ENCODE measurements around the gene ATP4B. TPM values are rescaled to one million over a fixed set of nuclear protein-coding genes. Genes with fewer than 3 reads are reported as not detected.
A peak's percentile ranks its signal among the peaks of the same experiment; 100 is the strongest.

ATP4B gene
- total and polyA plus RNA-seq, 11 donors: not detected

DNA sequence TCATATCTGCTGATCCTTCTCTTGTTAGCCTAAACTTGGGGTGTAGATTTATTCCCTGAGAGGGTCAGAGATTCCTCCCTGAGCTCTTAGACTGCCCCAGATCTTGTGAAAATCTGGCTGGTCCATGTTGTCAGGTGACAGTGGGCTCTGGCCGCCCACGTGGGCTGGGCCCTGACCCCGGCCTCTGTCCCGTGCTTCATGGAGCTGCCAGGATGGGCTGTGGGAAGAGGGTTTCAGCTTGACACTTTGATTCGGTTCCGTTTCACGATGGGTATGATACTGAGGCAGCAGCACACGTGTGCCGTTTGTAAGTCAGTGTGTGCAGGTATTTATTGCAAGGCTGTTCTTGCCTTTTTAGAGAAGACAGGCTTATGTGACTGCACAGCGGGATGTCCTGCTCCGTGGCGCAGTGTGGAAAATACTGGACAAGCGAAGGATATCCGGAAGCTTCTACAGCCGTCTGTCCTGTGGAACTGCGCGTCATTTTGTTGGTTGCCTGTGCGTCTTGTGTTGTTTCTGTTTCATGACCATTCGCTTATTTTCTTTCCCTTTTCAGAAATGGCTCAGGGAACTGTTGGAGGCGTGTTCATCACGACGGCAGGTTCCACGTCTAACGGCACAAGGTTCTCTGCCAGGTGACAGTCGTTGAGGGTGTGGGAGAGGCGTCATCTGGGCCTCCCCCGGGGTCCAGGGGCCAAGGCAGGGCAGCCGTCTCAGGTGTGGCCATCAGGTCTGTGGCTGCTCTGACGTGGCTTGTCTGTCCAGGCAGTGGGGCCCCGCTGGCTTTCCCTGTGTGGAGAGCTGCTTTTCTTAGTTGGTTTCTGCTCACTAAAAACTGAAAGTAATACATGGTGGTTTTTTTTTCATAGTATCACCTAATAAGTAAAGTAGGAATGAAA is 20.5 kb downstream of the ATP4B start:
- TF ChIP-seq, protein P1, sequence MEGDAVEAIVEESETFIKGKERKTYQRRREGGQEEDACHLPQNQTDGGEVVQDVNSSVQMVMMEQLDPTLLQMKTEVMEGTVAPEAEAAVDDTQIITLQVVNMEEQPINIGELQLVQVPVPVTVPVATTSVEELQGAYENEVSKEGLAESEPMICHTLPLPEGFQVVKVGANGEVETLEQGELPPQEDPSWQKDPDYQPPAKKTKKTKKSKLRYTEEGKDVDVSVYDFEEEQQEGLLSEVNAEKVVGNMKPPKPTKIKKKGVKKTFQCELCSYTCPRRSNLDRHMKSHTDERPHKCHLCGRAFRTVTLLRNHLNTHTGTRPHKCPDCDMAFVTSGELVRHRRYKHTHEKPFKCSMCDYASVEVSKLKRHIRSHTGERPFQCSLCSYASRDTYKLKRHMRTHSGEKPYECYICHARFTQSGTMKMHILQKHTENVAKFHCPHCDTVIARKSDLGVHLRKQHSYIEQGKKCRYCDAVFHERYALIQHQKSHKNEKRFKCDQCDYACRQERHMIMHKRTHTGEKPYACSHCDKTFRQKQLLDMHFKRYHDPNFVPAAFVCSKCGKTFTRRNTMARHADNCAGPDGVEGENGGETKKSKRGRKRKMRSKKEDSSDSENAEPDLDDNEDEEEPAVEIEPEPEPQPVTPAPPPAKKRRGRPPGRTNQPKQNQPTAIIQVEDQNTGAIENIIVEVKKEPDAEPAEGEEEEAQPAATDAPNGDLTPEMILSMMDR (IDR thresholded peaks at IDR 0.05): no peak
- TF ChIP-seq POLR2A (IDR thresholded peaks at IDR 0.05): no peak
- Histone ChIP-seq H3K27ac (no peak overlapping the region), H3K27me3 (no peaks in the 10 kb centered on the region), H3K4me3 (no peak overlapping the region), H3K4me1 (peaks cover 0 to 3% (median 0%) of the 10 kb centered on the region in 12 donors), H3K36me3 (peaks cover 0 to 87% (median 77%) of the 10 kb centered on the region in 9 donors), H3K9me3 (no peaks in the 10 kb centered on the region)
- ATAC-seq (no peak), DNase-seq (peak in 4 of 5 donors; percentile 2 to 17 (median 10))
- WGBS, 4 donors: 94 to 96% (median 94%) methylated on average over 30 of the region's 30 CpGs
- intact Hi-C loops (cut with DNase I): no loop called here

DNA sequence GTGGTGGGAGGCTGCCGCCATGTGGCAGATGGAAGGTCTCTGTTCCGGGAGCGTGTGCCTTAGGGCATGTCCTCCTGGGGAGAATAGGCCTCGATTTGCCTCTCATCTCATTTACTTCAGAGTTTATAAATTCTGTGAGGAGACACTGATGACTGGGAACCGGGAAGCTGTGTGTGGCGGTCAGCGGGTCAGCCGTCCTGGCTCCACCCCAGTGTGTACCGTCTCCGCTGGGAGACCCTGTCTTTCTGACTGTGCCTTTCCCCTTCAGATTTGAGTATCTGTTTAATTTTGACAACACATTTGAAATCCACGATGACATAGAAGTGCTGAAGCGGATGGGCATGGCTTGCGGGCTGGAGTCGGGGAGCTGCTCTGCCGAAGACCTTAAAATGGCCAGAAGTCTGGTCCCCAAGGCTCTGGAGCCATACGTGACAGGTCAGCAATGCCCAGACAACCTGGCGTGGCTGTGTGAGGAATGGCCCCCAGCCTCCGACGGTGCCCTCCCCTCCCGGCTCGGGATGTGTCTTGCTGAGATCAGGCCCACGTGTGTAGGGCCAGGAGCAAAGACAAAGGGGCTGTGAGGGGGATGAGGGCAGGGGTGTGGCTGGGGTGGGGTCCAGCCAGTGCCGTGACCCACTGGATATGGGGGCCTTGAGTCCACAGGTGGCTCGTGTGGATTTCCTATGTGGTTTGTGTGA is 21.6 kb downstream of the ATP4B start:
- DNase-seq (peak in 1 of 5 donors; percentile 15), ATAC-seq (no peak)
- WGBS, 4 donors: 93 to 98% (median 95%) methylated on average over 24 of the region's 24 CpGs
- no peak overlapping the region for H3K4me3 ChIP-seq
- H3K4me1 ChIP-seq: peaks cover 0 to 3% (median 0%) of the 10 kb centered on the region in 12 donors
- H3K27ac ChIP-seq: no peak overlapping the region
- TF ChIP-seq, protein P1 (IDR thresholded peaks at IDR 0.05): no peak
- no peak for TF ChIP-seq POLR2A (IDR thresholded peaks at IDR 0.05)
- no peaks in the 10 kb centered on the region for H3K27me3 ChIP-seq
- no peaks in the 10 kb centered on the region for H3K9me3 ChIP-seq
- H3K36me3 ChIP-seq: peaks cover 0 to 96% (median 83%) of the 10 kb centered on the region in 9 donors
- intact Hi-C loops (cut with DNase I): no loop called here

DNA sequence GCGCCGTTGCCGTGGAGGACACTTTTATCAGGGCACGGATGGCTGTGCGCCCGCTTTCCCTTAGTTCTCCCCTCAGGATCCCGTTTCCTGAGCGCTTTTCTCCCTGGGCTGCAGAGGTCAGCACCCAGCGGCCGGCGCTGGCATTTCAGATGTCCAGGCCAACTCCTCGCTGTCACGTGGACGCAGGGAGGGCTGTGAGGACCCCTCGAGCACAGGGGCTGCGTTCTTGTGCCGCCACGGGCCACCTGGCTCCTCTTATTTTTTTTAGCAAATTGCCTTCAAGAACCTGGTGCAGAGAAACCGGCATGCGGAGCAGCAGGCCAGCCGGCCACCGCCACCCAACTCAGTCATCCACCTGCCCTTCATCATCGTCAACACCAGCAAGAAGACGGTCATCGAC is 22.3 kb downstream of the ATP4B start:
- TF ChIP-seq, protein P1 (IDR thresholded peaks at IDR 0.05): no peak
- no peak for TF ChIP-seq POLR2A (IDR thresholded peaks at IDR 0.05)
- 95 to 97% (median 97%) methylated on average over 23 to 25 of the region's 25 CpGs for WGBS, 4 donors
- Histone ChIP-seq H3K4me1 (peaks cover 0 to 3% (median 0%) of the 10 kb centered on the region in 12 donors), H3K9me3 (no peaks in the 10 kb centered on the region), H3K27me3 (no peaks in the 10 kb centered on the region), H3K27ac (no peak overlapping the region), H3K4me3 (no peak overlapping the region), H3K36me3 (peaks cover 0 to 97% (median 81%) of the 10 kb centered on the region in 9 donors)
- DNase-seq: peak in 1 of 5 donors; percentile 12
- intact Hi-C loops (cut with DNase I): no loop called here
- ATAC-seq: no peak

DNA sequence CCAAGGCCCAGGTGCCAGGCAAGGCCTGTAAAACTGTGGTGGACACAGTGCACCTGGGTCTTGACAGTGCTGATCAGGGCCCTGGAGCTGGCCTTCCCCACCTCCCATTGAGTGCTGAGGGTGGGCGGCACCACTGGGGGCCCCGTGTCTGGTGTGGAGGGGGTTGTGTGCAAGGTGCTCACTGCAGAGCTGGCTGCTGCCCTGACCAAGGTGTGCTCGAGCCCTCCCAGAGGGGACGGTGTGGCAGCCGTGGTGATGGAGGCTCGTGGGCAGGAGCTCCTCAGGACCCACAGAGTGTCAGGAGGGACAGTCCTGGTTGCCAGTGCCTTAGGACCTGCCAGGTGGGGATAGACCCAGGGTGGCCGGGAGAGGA is 23.0 kb downstream of the ATP4B start:
- 94 to 100% (median 96%) methylated on average over 6 to 7 of the region's 7 CpGs for WGBS, 4 donors
- no peak for ATAC-seq
- Histone ChIP-seq H3K4me3 (no peak overlapping the region), H3K36me3 (peaks cover 0 to 90% (median 74%) of the 10 kb centered on the region in 9 donors), H3K27ac (no peak overlapping the region), H3K9me3 (no peaks in the 10 kb centered on the region), H3K27me3 (no peaks in the 10 kb centered on the region), H3K4me1 (peaks cover 0 to 2% (median 0%) of the 10 kb centered on the region in 12 donors)
- intact Hi-C loops (cut with DNase I): no loop called here
- TF ChIP-seq, protein P1 (IDR thresholded peaks at IDR 0.05): no peak
- TF ChIP-seq POLR2A (IDR thresholded peaks at IDR 0.05): no peak
- peak in 2 of 5 donors; percentile 6 to 54 for DNase-seq
